AG10803 (cell line): ENCODE results near the gene NTN1.

ENCODE experiments used
- DNase-seq: peaks from one replicate; pipeline ENCODE4 v3.0.0; 2010; ENCODE audit warnings: low read depth
- H3K4me3 ChIP-seq: 2 replicates; pipeline ENCODE4 v1.5.1; 2011; ENCODE audit warnings: mild to moderate bottlenecking, low read length, control low read depth
- TF ChIP-seq, protein P1 (sequence below): conservative IDR thresholded peaks from 2 replicates; pipeline ENCODE4 v1.5.1; 2011; ENCODE audit warnings: mild to moderate bottlenecking, low read length, control low read depth, inconsistent platforms

NTN1 gene

DNA sequence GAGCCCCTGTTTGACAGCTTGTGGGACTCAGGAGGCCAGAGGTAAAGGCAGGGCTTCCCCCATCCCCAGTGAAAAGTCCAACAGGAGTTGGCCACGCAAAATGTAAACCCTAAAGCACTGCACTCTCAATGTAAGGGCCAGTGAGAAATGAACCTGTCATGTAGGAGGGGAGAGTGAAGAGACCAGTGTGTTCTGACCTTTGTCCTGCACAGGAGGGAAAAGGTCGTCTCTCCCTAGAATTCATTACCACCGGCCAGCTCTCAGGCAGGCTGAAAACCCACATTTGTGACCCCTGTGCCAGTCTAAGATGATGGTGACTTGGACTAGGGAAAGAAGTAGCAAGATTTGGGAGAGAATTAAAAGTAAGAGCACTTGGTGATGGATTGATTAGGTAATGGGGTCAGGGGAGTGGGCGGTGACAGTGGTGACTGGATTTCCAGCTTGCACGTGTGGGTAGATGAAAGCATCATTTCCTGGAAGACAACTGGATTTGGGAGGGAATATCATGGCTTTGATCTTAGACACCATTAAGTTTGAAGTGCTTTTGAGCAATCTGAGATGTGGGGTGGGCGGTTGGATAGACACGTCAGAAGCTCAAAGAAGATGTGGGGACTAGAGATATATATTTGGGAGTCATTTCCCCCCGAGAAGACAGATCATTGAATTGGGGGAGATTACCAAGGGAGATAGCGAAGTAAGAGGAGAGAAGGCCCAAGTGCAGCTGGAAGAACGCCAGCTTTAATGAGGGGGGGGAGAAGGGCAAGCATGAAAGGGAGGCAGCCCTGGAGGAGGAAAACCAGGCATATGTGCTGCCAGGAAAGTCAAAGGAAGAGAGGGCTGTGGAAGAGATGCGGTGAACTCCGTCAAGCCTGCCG, 119.5 kb downstream of the NTN1 start:
- DNase-seq: no peak
- TF ChIP-seq, protein P1, sequence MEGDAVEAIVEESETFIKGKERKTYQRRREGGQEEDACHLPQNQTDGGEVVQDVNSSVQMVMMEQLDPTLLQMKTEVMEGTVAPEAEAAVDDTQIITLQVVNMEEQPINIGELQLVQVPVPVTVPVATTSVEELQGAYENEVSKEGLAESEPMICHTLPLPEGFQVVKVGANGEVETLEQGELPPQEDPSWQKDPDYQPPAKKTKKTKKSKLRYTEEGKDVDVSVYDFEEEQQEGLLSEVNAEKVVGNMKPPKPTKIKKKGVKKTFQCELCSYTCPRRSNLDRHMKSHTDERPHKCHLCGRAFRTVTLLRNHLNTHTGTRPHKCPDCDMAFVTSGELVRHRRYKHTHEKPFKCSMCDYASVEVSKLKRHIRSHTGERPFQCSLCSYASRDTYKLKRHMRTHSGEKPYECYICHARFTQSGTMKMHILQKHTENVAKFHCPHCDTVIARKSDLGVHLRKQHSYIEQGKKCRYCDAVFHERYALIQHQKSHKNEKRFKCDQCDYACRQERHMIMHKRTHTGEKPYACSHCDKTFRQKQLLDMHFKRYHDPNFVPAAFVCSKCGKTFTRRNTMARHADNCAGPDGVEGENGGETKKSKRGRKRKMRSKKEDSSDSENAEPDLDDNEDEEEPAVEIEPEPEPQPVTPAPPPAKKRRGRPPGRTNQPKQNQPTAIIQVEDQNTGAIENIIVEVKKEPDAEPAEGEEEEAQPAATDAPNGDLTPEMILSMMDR: no peak
- H3K4me3 ChIP-seq: no peak overlapping the region

DNA sequence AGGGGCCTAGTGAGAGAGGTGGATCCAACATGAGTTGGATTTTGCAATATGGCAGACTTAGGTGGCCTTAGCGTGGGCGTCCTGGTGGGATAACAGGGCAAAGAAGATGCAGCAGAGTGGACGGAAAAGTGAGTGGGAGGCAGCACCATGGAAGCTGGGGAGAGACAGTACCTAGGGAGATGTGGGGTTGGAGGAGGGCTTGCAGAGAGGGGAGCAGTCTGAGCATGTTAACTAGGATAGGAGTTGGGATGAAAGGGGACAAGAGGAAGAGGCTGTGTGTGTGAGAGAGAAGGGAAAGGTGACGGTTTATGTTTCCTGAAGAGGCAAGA, 120.1 kb downstream of the NTN1 start:
- TF ChIP-seq, protein P1: no peak
- no peak overlapping the region for H3K4me3 ChIP-seq
- DNase-seq: no peak

DNA sequence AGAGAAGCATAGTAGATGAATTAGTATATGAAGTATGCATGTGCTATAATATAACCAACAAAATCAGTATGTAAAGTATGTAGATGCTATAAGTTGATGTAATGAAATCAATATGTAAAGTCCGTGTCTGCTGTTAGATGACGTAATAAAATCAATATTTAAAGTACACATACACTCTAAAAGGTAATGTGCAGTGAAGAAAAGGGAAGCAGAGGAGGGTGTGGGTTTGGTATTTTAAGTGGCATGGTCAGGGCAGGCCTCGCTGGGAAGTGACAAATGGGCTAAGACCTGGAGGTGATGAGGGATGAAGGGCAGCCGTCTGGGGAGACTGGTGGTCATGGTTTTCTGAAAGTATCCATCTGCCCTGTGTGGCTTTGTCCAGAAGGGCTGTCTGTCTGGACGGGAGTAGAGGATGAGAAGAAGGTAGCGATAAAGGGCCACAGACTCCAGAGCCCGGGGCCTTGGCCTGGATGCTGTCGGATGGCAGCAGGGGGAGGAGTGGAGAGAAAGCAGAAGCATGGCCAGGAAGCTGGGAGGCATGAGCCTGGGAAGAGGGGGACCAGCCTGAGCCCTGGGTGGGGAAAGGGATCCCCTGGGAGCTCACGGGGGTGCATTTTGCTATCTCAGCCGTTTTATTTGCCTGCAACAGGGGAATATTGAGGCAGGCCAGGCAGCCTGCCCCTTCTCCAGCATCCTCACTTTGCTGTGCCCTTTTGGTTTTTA, 121.6 kb downstream of the NTN1 start:
- H3K4me3 ChIP-seq: no peak overlapping the region
- TF ChIP-seq, protein P1: no peak
- DNase-seq: no peak

DNA sequence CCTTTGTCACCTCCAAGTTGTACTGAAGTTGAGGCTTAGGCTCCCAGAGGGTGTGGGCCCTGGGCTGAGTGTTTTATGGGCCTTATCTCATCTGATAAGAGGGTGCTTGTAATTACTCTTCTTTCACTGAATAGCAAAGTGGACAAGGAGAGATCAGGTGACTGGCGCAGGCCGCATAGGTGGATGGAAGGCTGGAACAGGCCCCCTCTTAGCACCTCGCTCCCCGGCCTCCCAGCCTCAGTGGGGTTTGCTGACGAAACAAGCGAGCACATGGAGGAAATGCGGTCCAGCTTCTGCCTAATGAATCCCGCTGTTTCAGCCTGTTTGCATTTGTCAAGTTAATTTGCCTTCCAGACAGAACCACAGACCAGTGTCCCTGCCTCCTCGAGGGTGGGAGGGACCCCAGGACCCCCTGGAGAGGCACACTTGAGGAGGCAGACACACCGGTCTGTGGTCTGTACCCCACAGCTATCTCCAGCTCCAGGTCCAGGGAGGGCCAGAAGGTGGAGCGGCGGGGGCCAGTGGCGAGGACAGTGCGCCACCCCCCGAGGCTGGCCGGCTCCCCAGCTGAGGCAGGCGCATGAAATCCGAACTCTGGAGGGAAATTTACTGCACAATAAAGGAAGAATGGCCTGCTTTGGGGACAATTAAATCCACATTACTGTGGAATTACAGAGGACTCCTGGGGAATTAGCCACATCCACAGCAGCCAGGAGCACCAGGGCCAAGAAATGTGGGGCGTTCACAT, 123.4 kb downstream of the NTN1 start:
- TF ChIP-seq, protein P1: no peak
- H3K4me3 ChIP-seq: no peak overlapping the region
- DNase-seq: no peak

DNA sequence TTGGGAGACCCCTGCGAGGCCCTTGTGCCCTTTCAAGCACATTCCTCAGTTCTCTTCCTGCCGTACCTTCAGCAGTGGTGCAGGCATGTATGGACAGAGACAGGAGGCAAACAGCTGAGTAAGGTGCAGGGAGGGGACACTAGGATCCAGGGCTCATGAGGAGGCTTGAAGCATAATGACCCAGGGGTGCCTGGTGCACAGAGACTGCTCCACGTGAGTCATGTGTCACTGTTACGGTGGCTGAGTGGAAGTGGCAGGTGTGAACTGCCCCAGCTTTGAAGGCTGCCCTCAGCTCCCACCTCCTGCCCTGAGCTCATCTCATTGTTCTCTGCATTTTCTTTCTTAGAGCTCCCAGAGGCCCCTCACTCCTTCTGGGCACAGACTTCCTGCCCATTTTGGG, 124.8 kb downstream of the NTN1 start:
- TF ChIP-seq, protein P1: no peak

DNA sequence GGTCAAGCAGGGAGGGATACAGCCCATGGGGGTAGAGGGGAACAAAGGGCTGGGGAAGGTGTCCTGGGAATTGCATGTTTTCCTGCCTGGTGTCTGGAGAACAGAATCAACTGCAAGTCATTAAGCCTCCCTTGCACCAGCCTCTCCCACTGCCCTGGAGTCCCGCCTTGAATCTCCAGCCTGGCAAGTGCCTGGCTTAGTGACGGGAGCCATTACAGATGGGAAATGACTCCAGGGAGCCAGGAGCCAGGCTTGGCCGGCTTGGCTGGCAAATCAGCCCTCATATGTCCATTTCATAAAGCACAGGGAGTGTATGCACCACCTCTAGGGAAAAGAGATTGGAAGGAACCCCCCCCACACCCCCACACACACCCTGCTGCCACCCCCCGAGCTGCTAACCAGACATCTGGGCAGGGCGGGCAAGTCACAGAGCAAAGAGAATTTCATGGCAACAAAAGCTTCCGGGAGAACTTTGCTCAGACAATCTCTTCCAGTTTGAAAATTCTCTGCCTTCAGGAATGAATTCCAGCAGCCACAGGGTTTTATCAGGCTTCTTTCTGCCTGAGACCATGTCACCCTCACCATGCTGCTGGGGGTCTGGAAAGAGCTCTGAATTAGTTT, 127.7 kb downstream of the NTN1 start:
- TF ChIP-seq, protein P1: no peak
- no peak for DNase-seq
- no peak overlapping the region for H3K4me3 ChIP-seq

More for the DNA sequence above, 124.8 kb downstream of the NTN1 start:
- DNase-seq: no peak
- no peak overlapping the region for H3K4me3 ChIP-seq
